Measurements from ENCODE around the gene PTK7.

PTK7 gene

GRCh38 chr6:43143235-43144128, 67.4 kb downstream of the PTK7 start:
- TF ChIP-seq RAD21 (IDR thresholded peaks at IDR 0.05; ENCODE audit: low read depth) (peak; percentile 94), NFIC (IDR thresholded peaks at IDR 0.05) (no peak)

- TF ChIP-seq NFIC (IDR thresholded peaks at IDR 0.05) (no peak), CREB1 (IDR thresholded peaks at IDR 0.05; ENCODE audit: low read depth) (no peak), CEBPB (IDR thresholded peaks at IDR 0.05) (no peak), USF1 (IDR thresholded peaks at IDR 0.05) (no peak), FOXM1 (IDR thresholded peaks at IDR 0.05; ENCODE audit: borderline replicate concordance, low read depth) (no peak), REST (IDR thresholded peaks at IDR 0.05; ENCODE audit: low read depth) (no peak), TEAD4 (IDR thresholded peaks at IDR 0.05) (no peak), RAD21 (IDR thresholded peaks at IDR 0.05; ENCODE audit: low read depth) (no peak), EP300 (IDR thresholded peaks at IDR 0.05; ENCODE audit: borderline replicate concordance) (no peak), MAX (IDR thresholded peaks at IDR 0.05) (no peak), TAF1 (IDR thresholded peaks at IDR 0.05; ENCODE audit: low read depth) (no peak), YY1 (IDR thresholded peaks at IDR 0.05; ENCODE audit: low read depth) (no peak), TCF12 (IDR thresholded peaks at IDR 0.05; ENCODE audit: low read depth) (no peak), ZBTB7A (IDR thresholded peaks at IDR 0.05; ENCODE audit: low read depth) (no peak), EGR1 (IDR thresholded peaks at IDR 0.05) (no peak)
Observed at GRCh38 chr6:43144879-43145278, 68.8 kb downstream of the PTK7 start.

- TF ChIP-seq USF1 (IDR thresholded peaks at IDR 0.05) (no peak), EP300 (IDR thresholded peaks at IDR 0.05; ENCODE audit: borderline replicate concordance) (no peak), REST (IDR thresholded peaks at IDR 0.05; ENCODE audit: low read depth) (no peak), TCF12 (IDR thresholded peaks at IDR 0.05; ENCODE audit: low read depth) (no peak), EGR1 (IDR thresholded peaks at IDR 0.05) (no peak), CEBPB (IDR thresholded peaks at IDR 0.05) (no peak), YY1 (IDR thresholded peaks at IDR 0.05; ENCODE audit: low read depth) (no peak), RAD21 (IDR thresholded peaks at IDR 0.05; ENCODE audit: low read depth) (no peak), TEAD4 (IDR thresholded peaks at IDR 0.05) (no peak), MAX (IDR thresholded peaks at IDR 0.05) (no peak), FOXM1 (IDR thresholded peaks at IDR 0.05; ENCODE audit: borderline replicate concordance, low read depth) (no peak), CREB1 (IDR thresholded peaks at IDR 0.05; ENCODE audit: low read depth) (no peak), TAF1 (IDR thresholded peaks at IDR 0.05; ENCODE audit: low read depth) (no peak), NFIC (IDR thresholded peaks at IDR 0.05) (no peak), ZBTB7A (IDR thresholded peaks at IDR 0.05; ENCODE audit: low read depth) (no peak)
Observed at GRCh38 chr6:43146261-43146660, 70.1 kb downstream of the PTK7 start.

GRCh38 chr6:43146709-43147688, 70.9 kb downstream of the PTK7 start:
- TF ChIP-seq TEAD4 (IDR thresholded peaks at IDR 0.05) (no peak), CREB1 (IDR thresholded peaks at IDR 0.05; ENCODE audit: low read depth) (no peak), MAX (IDR thresholded peaks at IDR 0.05) (no peak), REST (IDR thresholded peaks at IDR 0.05; ENCODE audit: low read depth) (no peak), ZBTB7A (IDR thresholded peaks at IDR 0.05; ENCODE audit: low read depth) (no peak), NFIC (IDR thresholded peaks at IDR 0.05) (no peak), CEBPB (IDR thresholded peaks at IDR 0.05) (no peak), YY1 (IDR thresholded peaks at IDR 0.05; ENCODE audit: low read depth) (no peak), TCF12 (IDR thresholded peaks at IDR 0.05; ENCODE audit: low read depth) (no peak), FOXM1 (IDR thresholded peaks at IDR 0.05; ENCODE audit: borderline replicate concordance, low read depth) (no peak), TAF1 (IDR thresholded peaks at IDR 0.05; ENCODE audit: low read depth) (no peak), EGR1 (IDR thresholded peaks at IDR 0.05) (no peak), RAD21 (IDR thresholded peaks at IDR 0.05; ENCODE audit: low read depth) (no peak), USF1 (IDR thresholded peaks at IDR 0.05) (no peak), EP300 (IDR thresholded peaks at IDR 0.05; ENCODE audit: borderline replicate concordance) (no peak)

Data from Ishikawa (cell line).